A549 treated with RU486 at 1 μM for 4 hours (cell line): Measurements from ENCODE around the gene ST6GALNAC4. TPM values are rescaled to one million over a fixed set of nuclear protein-coding genes. Genes with fewer than 3 reads are reported as not detected.

ENCODE experiments used
- total RNA-seq: library from RNA; stranded (reverse); fragments of 200-300 nt; extraction: Qiagen RNA extraction; gene quantifications from 5 replicates; pipeline ENCODE4 v1.2.3, GENCODE V29; 2022; ENCODE audit warnings: low read depth

The ST6GALNAC4 gene
- 16.1 to 28.2 TPM (median 22.0 TPM) in 5 replicates for total RNA-seq

DNA sequence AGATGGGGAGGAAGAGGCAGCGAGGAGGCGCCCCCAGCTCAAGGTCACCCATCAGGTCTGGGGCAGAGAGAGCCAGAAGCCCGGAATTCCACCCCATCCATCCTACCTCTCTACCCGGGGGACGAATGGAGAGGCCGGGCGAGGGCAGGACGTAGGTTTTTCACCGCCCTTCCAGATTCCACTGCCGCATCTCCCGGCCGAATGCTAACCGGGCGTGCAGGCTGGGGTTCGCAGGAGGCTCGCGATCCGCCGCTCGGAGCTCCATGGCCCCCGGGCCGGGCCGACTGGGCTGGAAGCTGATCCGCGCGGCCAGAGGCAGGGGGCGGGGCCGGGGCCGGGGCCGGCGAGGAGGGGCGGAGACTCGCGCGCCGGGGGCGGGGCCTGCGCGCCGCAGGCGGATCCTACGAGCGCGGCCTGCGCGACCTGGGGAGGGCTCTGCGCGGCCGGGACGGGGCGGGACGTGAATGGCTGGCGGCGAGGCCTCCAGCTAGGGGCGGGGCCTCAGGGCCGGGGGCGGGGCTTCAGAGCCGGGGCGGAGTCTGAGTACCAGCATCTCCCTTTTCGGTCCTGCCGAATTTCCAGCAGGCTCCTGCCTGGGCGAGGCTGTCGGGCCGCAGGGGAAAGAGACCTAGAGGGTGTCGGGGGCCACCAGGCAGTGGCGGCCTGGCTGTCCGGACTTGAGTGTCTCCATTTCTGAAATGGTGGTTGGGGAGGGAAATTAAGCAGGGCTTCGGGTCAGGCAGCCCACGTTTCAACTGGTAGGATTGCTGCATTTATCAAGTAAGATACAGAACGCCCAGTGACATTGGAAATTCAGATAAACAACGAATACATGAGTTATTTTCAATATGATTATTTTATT lies at the start of gene ST6GALNAC4:
TSS of gene ST6GALNAC4 (minus strand) at position 322 of the 862 bp plus-strand sequence. CDS start 622 bp downstream, outside the sequence.

GRCh38 chr9:127937388-127938297 lies 20.8 kb upstream of the ST6GALNAC4 start, which contains the start of gene DPM2:
Gene DPM2 (minus strand): TSS chr9:127937854. CDS start chr9:127937820, 34 bp downstream.

GRCh38 chr9:127930231-127931091 lies 13.6 kb upstream of the ST6GALNAC4 start, which contains the start of gene PIP5KL1:
Gene PIP5KL1 (minus strand): TSS chr9:127930777. CDS start chr9:127930752, 25 bp downstream.

GRCh38 chr9:127899128-127899943 lies 17.5 kb downstream of the ST6GALNAC4 start, which contains the start of gene ST6GALNAC6:
Gene ST6GALNAC6 (minus strand): TSS chr9:127899603. CDS start chr9:127897981, 1,622 bp downstream.

GRCh38 chr9:127877566-127877998 lies 39.3 kb downstream of the ST6GALNAC4 start, which contains the start of gene AK1:
Gene AK1 (minus strand): TSS chr9:127877675. CDS start chr9:127874617, 3,058 bp downstream.

Other genes starting within 250 kb of the ST6GALNAC4 start
- gene CFAP157, start 210.1 kb downstream of the ST6GALNAC4 start, total RNA-seq = 0.05 to 0.08 TPM in 2 of 5 replicates, not detected in the others
- gene PTRH1, start 201.4 kb downstream of the ST6GALNAC4 start, total RNA-seq = 10.5 to 19.8 TPM (median 16.4 TPM) in 5 replicates
- gene TTC16, start 201.0 kb downstream of the ST6GALNAC4 start, total RNA-seq = not detected in 5 replicates
- 8.7 to 13.9 TPM (median 11.9 TPM) in 5 replicates for gene TOR2A, start 181.7 kb downstream of the ST6GALNAC4 start, total RNA-seq
- 0.06 to 0.11 TPM (median 0.07 TPM) in 3 of 5 replicates, not detected in the others for gene SH2D3C, start 138.4 kb downstream of the ST6GALNAC4 start, total RNA-seq
- 43.9 to 50.4 TPM (median 47.9 TPM) in 5 replicates for gene CDK9, start 131.0 kb downstream of the ST6GALNAC4 start, total RNA-seq
- gene FPGS, start 114.2 kb downstream of the ST6GALNAC4 start, total RNA-seq = 45.7 to 54.1 TPM (median 47.8 TPM) in 5 replicates
- gene ENG, start 62.4 kb downstream of the ST6GALNAC4 start, total RNA-seq = 0.07 to 0.37 TPM (median 0.26 TPM) in 5 replicates
- 41.2 to 86.8 TPM (median 75.7 TPM) in 5 replicates for gene AK1, start 39.4 kb downstream of the ST6GALNAC4 start, total RNA-seq
- 22.7 to 27.9 TPM (median 24.1 TPM) in 5 replicates for gene ST6GALNAC6, start 17.4 kb downstream of the ST6GALNAC4 start, total RNA-seq
- gene PIP5KL1, start 13.7 kb upstream of the ST6GALNAC4 start, total RNA-seq = 0.90 to 2.9 TPM (median 1.1 TPM) in 5 replicates
- 35.4 to 48.4 TPM (median 47.7 TPM) in 5 replicates for gene DPM2, start 20.8 kb upstream of the ST6GALNAC4 start, total RNA-seq
- gene EEIG1, start 63.9 kb upstream of the ST6GALNAC4 start, total RNA-seq = 61.7 to 84.0 TPM (median 73.6 TPM) in 5 replicates
- 4.9 to 7.3 TPM (median 7.1 TPM) in 5 replicates for gene NAIF1, start 150.3 kb upstream of the ST6GALNAC4 start, total RNA-seq
- gene SLC25A25, start 151.2 kb upstream of the ST6GALNAC4 start, total RNA-seq = 8.4 to 10.1 TPM (median 9.0 TPM) in 5 replicates
- 75.7 to 97.4 TPM (median 94.1 TPM) in 5 replicates for gene PTGES2, start 210.7 kb upstream of the ST6GALNAC4 start, total RNA-seq
- gene LCN2, start 232.4 kb upstream of the ST6GALNAC4 start, total RNA-seq = 2.1 to 6.6 TPM (median 3.2 TPM) in 5 replicates
- gene BBLN, start 243.2 kb upstream of the ST6GALNAC4 start, total RNA-seq = 38.2 to 70.7 TPM (median 67.3 TPM) in 5 replicates